HL-60 (cell line): ENCODE data around the gene CEND1.

ENCODE experiments used
- POLR2AphosphoS5 ChIP-seq: IDR thresholded peaks from 2 replicates; pipeline ENCODE4 v1.6.1; 2012; ENCODE audit warnings: low read depth
- SPI1 ChIP-seq: IDR thresholded peaks from 2 replicates; pipeline ENCODE4 v1.6.1; 2012; ENCODE audit warnings: low read depth, mild to moderate bottlenecking, borderline replicate concordance
- TF ChIP-seq, protein P1 (sequence below): IDR thresholded peaks from one replicate; pipeline ENCODE4 v1.5.1; 2011; ENCODE audit warnings: low read length, control low read depth, inconsistent platforms; ENCODE audit not compliant: insufficient read depth

- TF ChIP-seq, protein P1, sequence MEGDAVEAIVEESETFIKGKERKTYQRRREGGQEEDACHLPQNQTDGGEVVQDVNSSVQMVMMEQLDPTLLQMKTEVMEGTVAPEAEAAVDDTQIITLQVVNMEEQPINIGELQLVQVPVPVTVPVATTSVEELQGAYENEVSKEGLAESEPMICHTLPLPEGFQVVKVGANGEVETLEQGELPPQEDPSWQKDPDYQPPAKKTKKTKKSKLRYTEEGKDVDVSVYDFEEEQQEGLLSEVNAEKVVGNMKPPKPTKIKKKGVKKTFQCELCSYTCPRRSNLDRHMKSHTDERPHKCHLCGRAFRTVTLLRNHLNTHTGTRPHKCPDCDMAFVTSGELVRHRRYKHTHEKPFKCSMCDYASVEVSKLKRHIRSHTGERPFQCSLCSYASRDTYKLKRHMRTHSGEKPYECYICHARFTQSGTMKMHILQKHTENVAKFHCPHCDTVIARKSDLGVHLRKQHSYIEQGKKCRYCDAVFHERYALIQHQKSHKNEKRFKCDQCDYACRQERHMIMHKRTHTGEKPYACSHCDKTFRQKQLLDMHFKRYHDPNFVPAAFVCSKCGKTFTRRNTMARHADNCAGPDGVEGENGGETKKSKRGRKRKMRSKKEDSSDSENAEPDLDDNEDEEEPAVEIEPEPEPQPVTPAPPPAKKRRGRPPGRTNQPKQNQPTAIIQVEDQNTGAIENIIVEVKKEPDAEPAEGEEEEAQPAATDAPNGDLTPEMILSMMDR: no peak
- no peak for TF ChIP-seq POLR2AphosphoS5
- no peak for TF ChIP-seq SPI1
Measured at GRCh38 chr11:802018-802617, 12.2 kb upstream of the CEND1 start.
